Measurements from ENCODE around the gene ARL2BP. TPM values are rescaled to one million over a fixed set of nuclear protein-coding genes. Genes with fewer than 3 reads are reported as not detected.

ARL2BP gene
- total RNA-seq, 4 donors from 2014 or later: 44.5 to 75.1 (median 54.6) TPM

- Histone ChIP-seq H3K27ac (peak overlapping the region; percentile 53 to 92 (median 82)), H3K27me3 (no peaks in the 10 kb centered on the region), H3K4me1 (peaks cover 30 to 96% (median 58%) of the 10 kb centered on the region in 3 donors), H3K4me3 (no peak overlapping the region), H3K9me3 (no peaks in the 10 kb centered on the region), H3K36me3 (peaks cover 0 to 6% (median 0%) of the 10 kb centered on the region in 3 donors)
- 37 to 70% methylated on average over 6 of the region's 17 CpGs for WGBS, 2 donors
- DNase-seq: no peak
- intact Hi-C loops (cut with DNase I): no loop called here
- no peak for TF ChIP-seq POLR2A (IDR thresholded peaks at IDR 0.05)
- TF ChIP-seq CTCF (IDR thresholded peaks at IDR 0.05): no peak
These were observed 17.9 kb downstream of the ARL2BP start for GRCh38 chr16:57262841-57263540.

GRCh38 chr16:57263541-57264351, 18.7 kb downstream of the ARL2BP start:
- DNase-seq: no peak
- peaks cover 30 to 99% (median 58%) of the 10 kb centered on the region in 3 donors for H3K4me1 ChIP-seq
- no peak for TF ChIP-seq CTCF (IDR thresholded peaks at IDR 0.05)
- TF ChIP-seq POLR2A (IDR thresholded peaks at IDR 0.05): no peak
- H3K27me3 ChIP-seq: no peaks in the 10 kb centered on the region
- no peak overlapping the region for H3K4me3 ChIP-seq
- peak overlapping the region; percentile 53 to 92 (median 82) for H3K27ac ChIP-seq
- 0 to 81% methylated on average over 2 to 4 of the region's 18 CpGs for WGBS, 2 donors
- no peaks in the 10 kb centered on the region for H3K36me3 ChIP-seq
- intact Hi-C loops (cut with DNase I): no loop called here
- no peaks in the 10 kb centered on the region for H3K9me3 ChIP-seq

GRCh38 chr16:57264381-57264780, 19.3 kb downstream of the ARL2BP start:
- intact Hi-C loops (cut with DNase I): no loop called here
- H3K9me3 ChIP-seq: no peaks in the 10 kb centered on the region
- H3K27me3 ChIP-seq: no peaks in the 10 kb centered on the region
- H3K27ac ChIP-seq: peak overlapping the region; percentile 53 to 92 (median 82)
- TF ChIP-seq CTCF (IDR thresholded peaks at IDR 0.05) (no peak), POLR2A (IDR thresholded peaks at IDR 0.05) (no peak)
- no peak overlapping the region for H3K4me3 ChIP-seq
- 44 to 54% methylated on average over 5 to 7 of the region's 8 CpGs for WGBS, 2 donors
- no peaks in the 10 kb centered on the region for H3K36me3 ChIP-seq
- no peak for DNase-seq
- peaks cover 30 to 100% (median 58%) of the 10 kb centered on the region in 3 donors for H3K4me1 ChIP-seq

- Histone ChIP-seq H3K9me3 (no peaks in the 10 kb centered on the region), H3K27ac (peak overlapping the region; percentile 76 to 92 (median 86)), H3K4me1 (peaks cover 28 to 98% (median 57%) of the 10 kb centered on the region in 3 donors), H3K36me3 (no peaks in the 10 kb centered on the region), H3K27me3 (no peaks in the 10 kb centered on the region), H3K4me3 (no peak overlapping the region)
- 54 to 64% methylated on average over 4 to 11 of the region's 11 CpGs for WGBS, 2 donors
- DNase-seq: no peak
- peak in 3 of 4 donors; percentile 13 to 24 (median 18) for TF ChIP-seq POLR2A (IDR thresholded peaks at IDR 0.05)
- TF ChIP-seq CTCF (IDR thresholded peaks at IDR 0.05): no peak
- intact Hi-C loops (cut with DNase I): no loop called here
These were observed 19.9 kb downstream of the ARL2BP start for GRCh38 chr16:57264950-57265371.

Measured in esophagus squamous epithelium (tissue), 5 donors.